OCI-M2 (cell line): Measurements from ENCODE around the gene SYNE1.
A peak's percentile ranks its signal among the peaks of the same experiment; 100 is the strongest.
"Not testable (repeated sequence)": the region's sequence is repeated elsewhere in the genome, so short reads cannot be mapped to it uniquely, and the experiment has no call there.

Experiments used
- DNase-seq: peaks from one replicate; lab custom pipeline; 2025; ENCODE audit not compliant: unreplicated experiment; lab: John Stamatoyannopoulos, UW

Gene SYNE1

DNA sequence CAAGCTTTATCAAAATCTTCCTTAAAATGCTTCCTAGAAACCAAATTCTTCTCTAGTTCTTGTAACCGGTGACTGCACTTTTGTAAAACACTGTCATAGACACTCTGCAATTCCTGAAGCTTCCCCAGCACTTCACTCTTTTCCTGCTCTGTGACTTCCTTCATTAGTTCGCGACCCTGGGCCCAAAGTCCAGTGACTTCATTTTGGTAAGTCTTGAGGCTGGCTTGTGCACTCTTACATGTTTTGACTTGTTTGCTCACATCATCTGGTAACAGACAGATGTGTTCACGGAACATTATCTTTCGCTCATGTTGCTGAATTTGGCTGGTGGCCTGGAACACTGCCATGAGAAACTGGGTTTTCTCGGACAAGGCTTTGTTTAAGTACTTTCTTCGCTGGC, 306.2 kb downstream of the SYNE1 start:
- no peak for DNase-seq

DNA sequence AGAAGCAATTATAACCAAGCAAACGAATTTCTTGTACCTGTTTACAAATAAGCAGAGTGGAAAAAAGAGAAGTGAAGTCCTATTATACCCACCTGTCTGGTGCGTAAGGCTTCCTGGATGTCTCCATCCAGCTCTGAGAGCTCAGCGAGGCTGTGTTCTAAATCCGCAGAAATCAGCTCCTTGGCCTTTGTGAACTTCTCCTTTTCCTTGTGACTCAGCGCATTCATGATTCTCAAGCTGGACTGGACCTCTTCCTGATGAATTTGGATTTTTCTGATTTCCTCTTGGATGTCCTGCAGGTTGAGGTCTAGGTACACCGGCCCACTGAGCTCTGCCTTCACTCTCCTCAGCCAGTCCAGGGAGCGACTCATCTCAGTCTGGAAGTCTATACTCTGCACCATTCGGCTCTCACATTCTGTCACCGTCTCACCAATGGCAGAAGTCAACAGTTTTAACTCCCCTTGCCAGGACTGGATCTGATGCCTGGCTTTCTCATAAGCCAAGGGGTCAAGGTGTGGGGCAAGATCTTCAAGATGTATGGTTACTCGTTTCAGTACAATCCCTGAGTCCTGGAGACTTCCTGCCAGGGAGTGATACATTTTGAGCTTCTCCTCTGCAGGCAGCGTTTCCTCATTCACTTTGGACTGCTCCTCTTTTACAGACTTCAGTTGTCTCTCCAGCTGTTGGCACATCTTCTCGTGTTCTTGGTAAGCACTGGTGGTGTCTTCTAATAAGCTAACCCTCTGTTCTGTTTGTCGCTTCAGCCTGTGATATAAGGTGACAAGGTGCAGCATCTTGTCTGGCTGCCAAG, 307.3 kb downstream of the SYNE1 start:
- DNase-seq: no peak

DNA sequence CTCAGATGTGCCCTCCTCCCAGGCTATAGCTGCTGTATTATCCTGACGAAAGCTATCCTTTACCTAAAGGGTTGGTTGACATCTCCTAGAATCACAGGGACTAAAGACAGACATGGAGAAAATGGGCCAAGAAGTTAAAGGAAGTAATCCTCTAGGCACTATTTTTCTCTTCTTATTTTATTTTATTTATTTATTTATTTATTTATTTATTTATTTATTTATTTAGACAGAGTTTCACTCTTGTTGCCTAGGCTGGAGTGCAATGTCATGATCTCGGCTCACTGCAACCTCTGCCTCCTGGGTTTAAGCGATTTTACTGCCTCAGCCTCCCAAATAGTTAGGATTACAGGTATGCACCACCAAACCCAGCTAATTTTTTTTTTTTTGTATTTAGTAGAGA, 309.0 kb downstream of the SYNE1 start:
- not testable (repeated sequence) for DNase-seq

DNA sequence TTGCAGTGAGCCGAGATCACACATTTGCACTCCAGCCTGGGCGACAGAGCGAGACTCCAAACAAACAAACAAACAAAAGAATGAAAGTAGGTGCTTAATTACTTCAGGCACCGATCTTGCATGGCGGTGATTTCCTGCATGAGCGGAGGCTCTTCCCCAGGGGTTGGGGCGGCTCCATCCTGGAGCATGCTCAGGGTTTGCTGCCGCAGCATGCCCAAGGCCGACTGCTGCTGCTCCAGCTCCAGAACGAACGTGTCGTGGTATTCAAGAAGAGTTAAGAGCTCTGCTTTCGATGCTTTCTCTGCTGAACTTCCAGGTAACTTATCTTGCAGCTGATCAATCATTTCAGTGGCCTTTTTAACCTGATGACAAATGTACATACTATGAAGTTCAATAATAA, 313.8 kb downstream of the SYNE1 start:
- no peak for DNase-seq

DNA sequence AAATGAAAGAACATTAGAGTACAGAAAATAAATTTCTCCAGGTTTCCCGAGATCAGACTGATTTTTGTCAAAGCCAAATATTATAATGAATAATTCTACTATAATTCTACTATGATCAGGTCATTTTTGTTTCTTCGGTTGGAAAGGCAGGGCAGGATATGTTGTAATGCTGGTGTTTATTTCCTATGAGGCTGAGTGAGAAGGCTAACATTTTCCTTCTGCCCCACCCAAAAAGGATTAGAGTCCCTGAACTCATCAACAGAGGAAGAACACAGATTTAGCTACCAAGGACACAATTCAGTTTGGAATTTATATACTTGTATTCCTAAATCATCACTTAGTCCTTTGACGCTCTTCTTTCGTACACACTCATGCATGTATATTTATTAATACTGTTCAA, 318.9 kb downstream of the SYNE1 start:
- no peak for DNase-seq

DNA sequence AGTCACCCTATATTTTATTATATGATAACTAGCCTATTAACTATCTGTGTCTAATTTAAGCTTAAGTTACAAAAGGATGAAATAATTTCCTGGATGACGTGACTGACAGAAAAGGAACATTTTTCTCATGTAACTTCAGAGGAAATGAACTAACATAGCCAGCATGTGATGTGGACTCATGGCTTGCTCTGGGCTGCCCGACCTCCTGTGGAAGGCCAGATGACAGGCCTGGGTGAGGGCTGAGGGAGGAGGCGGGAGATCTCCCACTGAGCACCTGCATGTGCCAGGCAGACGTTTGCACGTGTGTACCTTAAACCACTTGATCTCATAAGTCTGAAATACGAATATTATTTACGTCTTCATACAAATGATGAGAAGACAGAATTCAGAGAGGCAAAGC, 321.1 kb downstream of the SYNE1 start:
- no peak for DNase-seq

DNA sequence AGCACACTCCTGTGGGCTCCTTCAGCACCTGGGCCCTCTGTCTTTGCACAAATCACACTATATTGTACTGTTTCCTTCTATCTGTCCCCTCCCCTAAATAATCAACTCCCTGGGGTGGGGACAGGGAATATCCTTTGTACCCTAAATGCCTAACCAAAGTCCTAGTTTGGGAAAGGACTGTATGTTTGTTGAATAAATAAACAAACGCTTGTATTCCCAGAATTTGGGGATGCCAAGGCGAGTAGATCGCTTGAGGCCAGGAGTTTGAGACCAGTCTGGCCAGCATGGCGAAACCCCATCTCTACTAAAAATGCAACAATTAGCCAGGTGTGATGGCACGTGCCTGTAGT, 322.7 kb downstream of the SYNE1 start:
- no peak for DNase-seq

DNA sequence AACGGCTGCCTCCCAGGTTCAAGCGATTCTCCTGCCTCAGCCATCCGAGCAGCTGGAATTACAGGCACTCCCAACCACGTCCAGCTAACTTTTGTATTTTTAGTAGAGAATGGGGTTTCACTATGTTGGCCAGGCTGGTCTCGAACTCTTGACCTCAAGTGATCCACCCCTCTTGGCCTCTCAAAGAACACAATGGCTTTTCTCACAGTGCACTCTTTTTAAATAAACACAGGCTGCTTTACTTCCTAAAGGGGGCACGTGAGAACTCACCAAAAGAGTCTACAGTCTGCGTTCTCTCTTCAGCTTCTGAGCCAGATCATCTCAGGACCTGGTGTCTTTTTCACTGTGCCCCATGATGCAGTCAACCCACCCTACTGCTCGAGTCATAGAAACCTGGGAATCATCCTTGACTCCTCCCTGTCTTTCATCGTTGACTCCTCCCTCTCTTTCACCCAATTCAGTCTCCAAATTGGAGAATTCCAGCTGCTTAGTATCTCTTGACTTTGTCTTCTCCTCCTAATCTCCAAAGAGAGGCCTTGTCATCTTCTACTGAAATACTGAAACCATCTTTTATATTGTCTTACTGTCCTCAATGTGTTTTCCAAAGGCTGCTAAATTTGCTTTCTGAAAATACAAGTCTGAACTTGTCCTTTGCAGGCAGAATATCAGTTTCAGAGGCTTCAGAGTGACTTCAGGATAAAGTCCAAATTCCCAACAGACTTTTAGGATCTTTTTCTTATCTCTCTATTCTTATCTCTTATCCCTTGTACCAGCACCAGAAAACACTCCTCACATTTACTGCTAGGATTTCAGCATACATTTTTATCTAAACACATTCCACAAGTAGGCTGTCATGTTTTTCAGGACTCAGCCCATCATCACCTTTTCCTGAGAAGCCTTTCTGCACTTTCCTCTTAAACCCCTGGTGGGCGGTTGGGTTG, 323.4 kb downstream of the SYNE1 start:
- DNase-seq: no peak

DNA sequence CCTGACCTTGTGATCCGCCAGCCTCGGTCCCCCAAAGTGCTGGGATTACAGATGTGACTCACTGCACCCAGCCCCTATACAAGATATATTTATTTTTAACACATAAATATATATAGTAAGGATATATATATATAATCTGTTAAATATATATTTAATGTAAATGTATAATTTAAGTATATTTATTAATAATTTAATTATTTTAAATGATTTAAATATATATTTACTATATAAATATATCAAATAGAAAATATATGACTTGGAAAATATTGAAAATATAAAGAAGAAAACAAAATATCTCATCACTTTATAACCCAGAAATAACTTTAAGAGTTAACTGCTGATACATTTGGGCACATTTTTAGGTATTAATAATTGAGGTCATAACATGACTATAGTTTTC, 324.7 kb downstream of the SYNE1 start:
- no peak for DNase-seq

DNA sequence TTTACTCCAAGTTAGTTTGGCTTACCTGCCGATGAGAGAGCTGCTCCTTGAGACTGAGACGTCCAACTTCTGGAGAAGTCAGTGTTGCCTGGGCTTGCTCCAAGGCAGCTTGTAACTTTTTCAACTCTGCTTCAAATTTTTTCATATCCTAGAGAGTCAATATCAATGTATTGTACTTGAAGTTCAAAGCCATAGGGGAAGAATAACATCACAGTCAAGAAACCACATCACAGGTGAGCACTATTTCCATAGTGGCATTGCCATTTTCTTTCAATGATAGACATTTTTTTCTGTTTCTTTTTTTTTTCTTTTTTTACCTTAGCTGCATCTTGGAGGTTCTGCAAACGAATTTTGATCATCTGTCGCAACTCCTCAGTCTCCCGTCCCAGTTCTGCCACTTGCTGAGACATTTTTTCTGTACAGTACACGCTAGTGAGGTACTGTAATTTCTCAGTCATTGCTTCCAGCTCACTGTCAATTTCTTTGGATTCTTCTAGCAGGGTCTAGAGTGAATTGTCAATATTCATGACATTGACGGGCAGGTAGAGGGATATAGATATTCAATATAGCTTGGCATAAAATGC, 326.7 kb downstream of the SYNE1 start:
- no peak for DNase-seq

DNA sequence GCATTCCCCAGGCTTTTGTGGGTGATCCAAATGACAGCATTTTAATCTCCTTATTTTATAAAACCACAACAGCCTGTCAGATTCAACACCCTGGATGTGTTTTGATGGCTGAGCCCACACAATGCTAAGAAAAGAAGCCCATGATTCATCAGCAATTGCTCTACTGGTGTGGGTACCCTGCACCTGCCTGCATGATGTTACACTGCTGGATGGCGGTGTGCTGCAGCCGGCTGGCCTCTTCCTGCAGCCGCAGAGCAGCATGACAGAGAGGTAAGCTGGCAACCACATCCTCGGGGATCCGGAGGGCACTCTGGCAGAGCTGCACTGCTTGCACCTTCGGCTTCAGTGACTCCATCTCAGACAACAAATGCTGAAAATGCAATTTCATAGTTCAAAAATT, 327.5 kb downstream of the SYNE1 start:
- no peak for DNase-seq

DNA sequence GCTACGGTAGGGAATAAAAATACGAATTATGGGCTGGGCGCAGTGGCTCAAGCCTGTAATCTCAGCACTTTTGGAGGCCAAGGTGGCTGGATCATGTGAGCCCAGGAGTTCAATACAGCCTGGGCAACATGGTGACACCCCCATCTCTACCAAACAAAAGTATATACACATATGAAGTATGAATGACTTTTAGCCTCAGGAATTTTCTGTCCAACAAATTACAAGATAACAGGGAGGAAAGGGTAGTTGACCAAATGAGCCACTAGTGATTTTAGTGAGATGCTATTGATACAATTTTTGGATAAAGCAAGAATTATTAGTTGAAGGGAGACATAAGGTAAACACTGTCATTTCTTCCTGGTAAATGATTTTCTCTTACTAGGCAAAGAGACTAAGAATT, 328.2 kb downstream of the SYNE1 start:
- DNase-seq: no peak

DNA sequence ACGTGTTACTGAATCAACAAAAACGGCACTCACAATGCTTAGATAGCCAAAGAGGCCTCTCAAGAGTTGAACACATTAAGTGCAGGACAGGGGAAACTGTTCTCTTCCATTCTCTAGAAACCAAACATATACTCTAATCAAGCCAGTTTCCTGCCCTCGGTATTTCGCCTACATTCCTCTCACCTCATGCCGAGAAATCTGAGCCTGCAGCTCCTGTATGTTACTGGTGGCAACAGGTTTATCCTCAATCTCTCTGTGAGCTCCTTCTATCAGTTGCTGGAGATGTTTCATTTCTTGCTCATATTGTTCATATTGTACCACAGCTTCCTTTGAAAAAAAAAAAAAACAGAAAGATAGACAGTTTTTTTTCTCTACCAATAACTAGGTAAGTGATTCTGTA, 328.9 kb downstream of the SYNE1 start:
- DNase-seq: no peak

DNA sequence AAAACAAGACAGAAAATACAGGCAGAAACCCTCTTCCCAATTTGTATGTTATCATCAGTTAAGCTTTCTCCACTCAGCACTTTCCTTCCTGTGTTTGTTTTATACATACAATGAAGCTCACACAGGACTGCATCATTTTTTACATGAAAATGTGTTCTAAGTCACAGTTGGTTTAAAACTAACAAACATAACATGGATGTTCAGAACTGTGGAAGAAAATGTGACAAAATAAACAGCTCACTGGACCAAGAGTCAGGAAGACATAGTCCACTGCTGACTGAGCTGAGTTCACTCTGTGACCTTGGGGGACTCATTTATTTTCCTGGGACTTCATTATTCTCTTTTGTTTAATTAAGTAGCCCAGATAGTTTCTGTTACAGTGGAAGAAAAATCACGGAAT, 331.5 kb downstream of the SYNE1 start:
- no peak for DNase-seq

DNA sequence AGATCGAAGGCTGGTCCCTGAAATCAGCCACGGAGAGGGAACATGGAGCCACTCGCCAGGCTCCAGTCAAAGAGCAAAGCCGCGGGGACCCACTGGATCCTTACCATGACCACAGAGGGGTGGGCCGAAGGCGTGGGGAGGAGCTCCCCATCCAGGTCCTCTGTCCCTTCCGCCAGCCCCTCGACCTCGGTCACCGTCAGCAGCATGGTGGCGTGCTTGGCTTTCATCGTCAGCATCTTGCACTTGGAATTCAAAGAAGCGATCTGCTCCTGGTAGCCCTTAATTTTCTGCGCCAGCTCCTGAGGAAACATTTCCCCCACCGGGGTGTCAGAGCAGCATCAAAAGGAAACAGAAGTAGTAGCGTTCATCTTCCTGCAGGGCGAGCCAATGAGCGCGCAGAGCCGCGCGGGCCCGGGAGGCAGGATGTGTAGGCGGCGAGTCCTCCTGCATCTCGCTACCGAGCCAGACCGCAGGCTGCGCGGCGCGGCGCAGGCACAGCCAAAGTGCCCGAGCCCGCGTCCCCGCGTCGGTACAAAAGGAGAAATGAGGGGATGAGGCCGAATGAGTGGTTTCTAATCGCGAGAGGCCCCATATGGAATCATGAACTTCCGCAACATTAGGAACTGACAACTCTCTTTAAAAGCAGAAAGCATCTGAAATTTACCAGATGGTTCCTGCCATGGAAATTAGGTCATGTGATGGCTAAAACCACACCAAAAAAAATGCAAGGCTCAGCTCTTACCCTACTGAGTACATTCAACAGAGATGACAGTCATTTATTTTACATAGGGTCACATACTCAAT, 335.2 kb downstream of the SYNE1 start:
- peak; percentile 54 for DNase-seq

DNA sequence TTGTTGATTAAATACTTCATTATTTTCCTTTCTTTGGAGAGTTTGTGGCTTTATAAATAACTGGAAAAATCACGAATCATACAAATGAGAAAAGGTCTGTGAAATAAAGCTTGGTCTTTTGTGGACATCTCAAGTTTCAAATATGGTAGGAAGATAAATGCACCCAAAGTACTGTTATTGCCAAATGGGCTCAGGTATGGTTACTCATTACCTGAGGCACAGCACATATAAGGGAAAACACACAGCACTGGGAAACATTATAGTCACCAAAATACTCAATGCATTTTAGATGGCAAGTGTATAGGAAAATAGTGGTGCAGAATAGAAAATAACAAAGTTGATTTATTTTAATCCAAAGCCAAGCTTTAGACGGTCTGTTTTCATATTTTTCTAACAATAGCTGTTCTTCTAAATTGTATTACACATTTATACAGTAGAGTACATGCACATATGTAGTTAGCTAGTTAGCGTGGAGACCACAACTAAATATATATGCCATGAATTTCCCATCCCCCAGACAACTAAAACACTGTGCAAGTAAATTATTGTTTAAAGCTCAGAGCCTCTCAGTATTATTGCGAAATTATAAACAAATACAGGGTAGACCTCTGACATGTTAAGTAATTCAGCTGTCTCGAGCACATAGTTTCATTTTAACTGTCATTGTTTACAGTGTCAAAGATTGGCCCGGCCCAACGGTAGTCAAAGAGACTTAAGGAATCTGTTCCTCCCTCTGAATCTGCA, 336.0 kb downstream of the SYNE1 start:
- no peak for DNase-seq

DNA sequence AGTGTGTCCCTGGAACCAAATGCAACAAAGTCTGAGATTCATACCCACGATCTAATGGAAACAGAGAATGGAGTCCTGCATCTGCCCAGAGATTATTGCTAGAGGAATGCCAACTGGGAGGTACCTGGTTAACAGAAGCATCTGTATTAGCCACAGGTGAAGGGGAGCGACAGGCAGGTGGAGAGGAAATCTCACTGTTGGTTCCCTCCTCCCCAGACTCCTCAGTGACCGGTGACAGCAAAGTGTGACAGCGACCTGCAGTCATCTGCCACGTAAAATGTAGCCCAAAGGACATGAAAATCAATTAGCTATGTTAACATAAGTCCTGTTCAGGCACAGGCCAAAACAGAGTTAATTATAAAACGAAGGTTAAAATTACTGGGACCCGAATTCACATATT, 336.6 kb downstream of the SYNE1 start:
- DNase-seq: no peak

DNA sequence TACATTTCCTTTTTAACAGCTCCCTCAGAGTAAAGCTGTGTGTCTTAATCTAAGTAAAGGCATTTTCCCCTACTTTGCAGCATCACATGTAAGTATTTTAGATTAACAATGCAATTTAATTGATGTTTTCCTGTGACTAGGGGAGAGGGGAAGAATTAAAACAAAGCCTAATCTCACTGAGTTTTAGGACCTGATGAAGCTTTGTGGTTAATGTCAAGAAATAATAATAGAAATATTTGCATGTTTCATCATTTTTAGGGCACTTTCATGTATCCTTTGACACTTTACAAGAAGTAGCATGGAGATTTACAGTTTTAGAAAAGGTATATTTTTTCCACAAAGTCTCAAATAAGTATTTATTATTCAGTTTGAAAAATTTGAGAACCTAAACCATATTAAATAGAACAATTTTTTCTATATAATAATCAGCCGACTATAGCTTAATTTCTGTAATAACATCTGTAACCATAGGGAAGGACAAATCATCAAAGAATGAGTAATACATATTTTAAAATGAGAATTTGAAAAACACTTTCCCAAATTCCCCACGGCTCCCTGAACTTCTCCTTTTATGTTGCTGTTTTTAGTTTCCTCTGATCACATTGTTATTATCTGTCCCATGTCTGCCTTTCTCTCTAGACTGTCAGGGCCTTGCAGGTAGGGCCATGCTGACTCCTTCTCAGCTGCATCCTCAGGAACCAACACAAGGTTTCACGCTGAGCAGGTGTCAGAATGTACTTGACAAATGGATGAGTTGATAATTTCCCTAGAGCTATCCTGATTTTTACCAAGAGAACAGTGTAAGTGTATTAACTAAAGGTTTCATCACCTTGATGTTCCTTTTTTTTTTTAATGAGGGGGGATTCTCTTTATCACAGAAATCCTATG, 338.1 kb downstream of the SYNE1 start:
- DNase-seq: no peak

DNA sequence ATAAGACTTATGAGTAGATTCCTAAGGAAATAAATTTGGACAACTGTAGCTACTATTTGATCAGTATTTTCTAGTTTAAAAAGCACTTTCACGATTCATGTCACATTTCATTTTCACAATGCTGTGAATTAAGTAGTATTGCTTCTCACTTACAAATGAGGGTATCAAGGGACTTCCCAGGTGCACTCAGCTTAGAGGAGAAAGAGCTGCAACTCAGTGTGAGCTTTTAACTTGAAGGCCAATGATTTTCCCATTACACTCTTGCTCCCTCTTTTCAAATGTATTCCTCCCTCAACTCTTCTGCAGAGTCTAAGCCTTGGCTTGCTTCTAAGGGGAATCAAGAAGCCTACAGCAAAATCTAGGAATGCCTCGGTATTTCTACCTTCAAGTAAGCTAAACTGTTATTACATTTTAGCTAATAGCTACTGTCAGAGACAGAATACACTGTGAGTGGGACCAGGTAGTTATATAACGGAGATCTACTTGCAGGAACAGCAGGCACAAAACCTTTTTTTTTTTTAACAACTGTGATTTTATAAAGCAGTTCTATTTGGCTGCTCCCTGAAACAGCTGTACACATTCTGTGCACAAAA, 339.0 kb downstream of the SYNE1 start:
- DNase-seq: no peak
